HG03103 (cell line): ENCODE data around the gene AIPL1.

Source experiments
- ATAC-seq: cut with Tn5 transposase; IDR thresholded peaks from one replicate; pipeline ENCODE4 v1.9.1; 2021; ENCODE audit warnings: low read depth; ENCODE audit not compliant: unreplicated experiment

AIPL1 gene

GRCh38 chr17:6467567-6467966 is 32.6 kb upstream of the AIPL1 start:
- ATAC-seq = no peak

DNA sequence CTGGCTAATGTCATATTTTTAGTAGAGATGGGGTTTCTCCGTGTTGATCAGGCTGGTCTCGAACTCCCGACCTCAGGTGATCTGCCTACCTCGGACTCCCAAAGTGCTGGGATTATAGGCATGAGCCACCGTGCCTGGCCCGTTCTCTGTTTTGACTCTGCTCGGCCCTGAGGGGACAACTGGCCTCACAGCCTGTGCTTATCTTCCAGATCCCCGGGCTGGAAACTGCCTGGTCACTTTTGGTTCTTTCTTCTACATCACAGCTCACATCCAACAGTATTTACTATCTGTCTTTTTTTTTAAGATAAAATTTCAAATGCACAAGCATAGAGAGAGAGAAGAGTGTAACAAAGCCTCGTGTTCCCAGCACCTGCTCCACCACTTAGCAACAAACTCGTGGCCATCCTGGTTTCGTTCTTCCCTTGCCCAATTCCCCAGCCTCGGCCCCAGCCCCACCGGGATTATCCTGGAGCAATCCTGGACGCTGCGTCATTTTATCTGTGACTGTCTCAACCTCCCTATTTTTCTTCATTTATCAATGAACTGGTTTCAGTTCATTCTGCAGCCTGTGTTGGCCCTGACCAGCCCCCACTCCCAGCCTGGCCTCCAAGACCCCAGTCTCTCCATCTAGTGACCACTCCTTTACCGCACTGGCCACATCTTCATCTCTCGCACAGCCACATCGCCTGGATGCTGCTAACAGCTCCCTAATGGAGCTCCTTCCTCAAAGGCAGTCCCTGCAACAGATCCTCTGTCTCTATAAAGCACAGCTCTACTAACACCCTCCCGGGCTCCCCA is 30.5 kb upstream of the AIPL1 start:
- no peak for ATAC-seq

DNA sequence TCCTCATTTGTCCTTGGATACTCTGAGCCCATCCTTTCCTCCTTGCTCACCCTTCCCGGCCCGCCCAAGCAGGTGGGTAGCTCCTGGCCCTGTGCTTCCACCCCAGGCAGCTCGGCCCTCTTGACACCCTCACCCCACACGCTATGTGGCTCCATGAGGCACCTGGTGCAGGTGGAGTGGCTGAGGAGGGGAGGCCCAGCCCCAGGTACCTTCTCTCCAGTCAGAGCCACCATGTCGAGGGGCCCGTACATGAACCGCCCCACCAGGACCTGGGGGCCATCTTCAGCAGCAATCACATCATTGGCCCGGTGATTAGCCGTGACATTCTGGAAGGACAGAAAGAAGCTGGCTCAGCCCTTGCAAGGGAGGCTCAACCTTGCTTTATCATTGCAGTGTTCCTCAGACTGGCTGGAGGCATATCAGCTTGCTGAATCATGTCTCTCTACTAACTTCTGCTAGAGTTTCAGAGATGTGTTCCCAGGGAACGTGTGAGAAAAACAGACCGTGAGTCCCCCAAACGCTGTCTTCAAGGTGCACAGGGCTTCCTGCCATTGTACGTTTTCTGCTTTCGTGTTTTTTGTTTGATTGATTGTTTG is 29.6 kb upstream of the AIPL1 start:
- ATAC-seq = no peak

- ATAC-seq = no peak
Measured at GRCh38 chr17:6463616-6464445, 28.9 kb upstream of the AIPL1 start.

- no peak for ATAC-seq
Measured at GRCh38 chr17:6462692-6463091, 27.8 kb upstream of the AIPL1 start.

DNA sequence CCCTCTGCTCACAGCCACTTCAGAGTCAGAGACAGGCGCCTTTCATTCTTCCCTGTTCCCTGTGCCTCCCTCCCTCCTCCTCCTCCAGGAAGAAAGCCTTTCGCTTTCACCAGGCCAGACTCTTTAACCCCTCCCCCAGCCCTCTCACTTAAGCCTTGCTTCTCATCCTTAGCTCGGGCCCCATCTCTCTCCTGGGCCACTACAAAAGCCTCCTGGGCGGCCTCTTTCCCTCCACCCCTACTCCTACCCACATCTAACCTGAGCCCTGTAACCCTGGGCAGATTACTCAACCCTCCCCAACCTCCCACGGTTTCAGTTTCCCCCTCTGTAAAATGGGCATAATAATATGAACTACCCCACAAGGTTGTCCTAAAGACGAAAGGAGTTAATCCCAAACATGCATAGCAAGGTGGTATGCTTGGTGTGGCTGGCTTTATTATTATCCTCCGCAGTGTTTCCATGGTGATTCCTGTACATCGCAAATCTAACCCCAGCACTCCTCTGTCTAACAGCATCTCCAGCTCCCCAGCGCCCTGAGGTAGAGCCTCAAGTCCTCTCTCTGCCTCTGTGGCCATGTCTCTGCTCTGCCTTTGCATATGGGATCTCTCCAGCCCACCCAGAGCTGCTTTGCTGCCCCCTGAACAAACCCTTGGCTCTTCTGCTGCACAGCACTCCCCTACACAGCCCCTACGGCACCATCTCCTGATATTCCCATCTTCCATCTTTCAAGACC is 27.0 kb upstream of the AIPL1 start:
- no peak for ATAC-seq

DNA sequence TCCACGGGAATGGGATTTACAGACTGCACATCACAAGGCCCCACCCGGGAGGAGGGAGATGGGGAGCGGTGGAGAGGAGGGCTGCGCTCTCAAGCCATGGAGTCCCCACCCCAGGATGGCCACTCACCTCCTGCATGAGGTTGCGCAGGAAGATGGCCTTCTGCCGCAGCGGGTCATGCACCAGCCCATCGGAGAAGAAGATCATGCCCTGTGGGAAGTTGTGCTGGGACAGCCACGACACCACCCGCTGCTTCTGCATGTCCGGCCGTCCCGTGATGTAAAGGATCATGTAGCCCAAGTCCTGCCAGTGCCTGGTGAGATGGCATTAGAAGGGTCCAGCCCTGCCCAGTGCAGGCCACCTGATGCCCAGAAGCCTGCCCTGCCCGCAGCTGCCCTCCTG is 26.3 kb upstream of the AIPL1 start:
- no peak for ATAC-seq

DNA sequence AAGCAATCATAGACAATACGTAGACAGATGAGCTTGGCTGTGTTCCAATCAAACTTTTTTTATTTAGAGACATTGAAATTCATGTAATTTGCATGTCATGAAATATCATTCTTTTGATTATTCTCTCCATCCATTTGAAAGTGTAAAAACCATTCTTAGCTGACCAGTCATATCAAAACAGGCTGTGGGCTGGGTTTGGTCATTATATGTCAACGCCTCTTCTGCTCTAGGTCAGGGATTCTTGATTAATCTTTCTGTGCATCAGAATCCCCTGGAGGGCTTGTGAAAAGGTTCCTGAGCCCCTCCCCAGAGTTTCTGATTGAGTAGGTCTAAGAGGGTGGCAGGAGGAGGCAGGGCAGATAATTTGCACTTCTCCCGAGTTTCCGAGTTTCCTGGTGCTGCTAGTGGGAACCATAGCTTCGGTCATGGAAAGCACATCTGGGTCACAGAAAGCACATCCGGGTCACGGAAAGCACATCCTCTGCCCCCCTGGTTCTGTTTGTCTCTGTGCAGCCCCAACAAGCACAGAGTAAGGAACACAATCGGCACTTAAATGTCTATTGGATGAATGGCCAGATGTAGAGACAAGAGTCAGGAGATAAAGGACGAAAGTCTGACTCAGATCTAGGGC is 25.7 kb upstream of the AIPL1 start:
- ATAC-seq = no peak

DNA sequence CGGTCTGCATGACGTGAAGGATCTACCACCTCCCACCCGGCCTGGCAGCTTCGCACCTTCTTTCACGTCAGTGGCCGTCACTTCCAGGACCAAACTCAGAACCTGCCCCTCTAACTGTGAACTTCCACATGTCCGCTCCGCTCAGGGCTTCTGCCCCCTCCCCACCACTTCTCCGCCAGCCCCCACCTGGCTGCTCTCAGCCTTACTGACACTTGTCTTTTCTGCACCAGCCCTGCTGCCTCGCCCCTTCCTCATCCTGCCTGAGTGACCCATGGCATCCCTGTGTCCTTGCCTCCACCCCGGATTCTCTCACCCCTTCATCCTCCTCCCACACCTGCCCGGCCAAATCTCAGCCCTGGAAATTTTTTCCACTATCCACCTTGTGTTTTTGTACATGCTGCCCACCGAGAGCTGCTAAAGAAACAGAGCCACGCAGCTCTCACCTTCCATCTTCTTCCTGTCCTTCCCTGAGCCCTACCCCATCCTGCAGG is 23.6 kb upstream of the AIPL1 start:
- ATAC-seq = no peak

DNA sequence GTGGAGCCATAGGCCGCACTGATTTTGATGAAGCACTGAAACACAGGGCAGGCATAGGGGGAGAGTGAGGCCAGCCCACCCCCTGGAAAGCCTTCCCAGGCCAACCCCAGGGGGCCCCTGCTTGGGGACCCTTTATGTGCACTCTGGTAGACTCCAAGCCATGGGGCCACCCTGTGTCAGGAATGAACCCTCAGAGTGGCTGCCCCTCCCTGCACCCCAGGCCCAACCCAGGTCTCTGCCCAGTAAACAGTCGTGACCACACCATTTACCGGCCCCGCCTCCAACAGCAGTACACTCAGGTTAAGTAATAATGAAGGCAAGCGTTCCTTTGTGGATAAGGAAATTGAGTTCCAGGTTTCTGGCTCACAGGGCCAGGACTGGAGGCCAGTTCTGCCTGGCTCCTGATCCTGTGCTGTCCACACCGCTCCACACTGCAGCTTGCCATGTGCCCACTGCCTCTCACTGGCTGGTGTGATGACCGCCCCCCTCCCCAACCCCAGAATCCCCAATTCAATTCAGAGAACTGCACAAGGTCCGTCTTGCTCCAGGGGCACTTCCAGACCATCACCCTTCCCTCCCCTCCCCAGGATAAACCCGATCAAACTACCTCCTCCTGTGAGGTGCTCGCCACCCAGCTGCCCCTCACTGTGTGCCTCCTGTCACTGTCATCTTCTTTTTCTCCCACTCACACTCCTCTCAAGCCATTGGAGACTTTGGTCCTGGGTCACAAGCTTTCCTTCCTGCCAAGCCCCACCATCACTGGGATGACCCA is 23.0 kb upstream of the AIPL1 start:
- no peak for ATAC-seq

DNA sequence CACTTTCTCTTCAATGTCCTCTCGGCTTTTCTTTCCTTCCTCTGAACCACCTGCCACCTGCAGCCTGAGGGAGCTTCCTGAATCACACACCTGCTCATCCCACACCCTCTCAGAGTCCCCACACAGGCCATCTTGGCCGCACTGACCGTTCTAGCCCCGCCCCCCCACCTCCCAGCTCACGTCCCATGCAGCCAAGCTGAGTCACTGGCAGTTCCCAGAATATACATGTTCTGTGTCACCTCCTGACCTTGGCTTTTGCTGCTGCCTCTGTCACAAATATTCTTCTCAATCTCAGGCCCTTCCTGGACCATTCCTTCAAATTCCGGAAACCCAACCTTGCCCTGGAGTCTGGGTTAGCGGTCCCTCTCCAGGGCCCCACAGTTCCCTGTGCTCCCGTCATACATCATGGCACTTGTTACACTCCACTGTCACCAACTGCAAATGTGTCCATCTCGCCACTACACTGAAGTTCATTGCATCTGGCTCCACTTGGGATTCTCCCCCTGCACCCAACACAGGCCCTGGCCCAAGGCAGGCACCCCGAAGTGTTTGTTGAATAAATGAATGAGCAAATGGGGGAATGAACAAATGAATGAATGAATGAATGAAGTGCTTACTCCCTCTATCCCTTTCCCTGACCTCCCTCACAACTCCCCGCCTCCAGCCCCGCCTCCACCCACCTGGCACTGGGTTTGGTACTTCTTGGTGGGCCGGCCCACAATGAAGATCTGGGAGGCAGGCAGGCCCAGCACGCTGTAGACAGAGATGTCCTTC is 22.2 kb upstream of the AIPL1 start:
- ATAC-seq = no peak

- no peak for ATAC-seq
Measured at GRCh38 chr17:6456321-6456720, 21.4 kb upstream of the AIPL1 start.

- no peak for ATAC-seq
Measured at GRCh38 chr17:6455321-6455705, 20.4 kb upstream of the AIPL1 start.

DNA sequence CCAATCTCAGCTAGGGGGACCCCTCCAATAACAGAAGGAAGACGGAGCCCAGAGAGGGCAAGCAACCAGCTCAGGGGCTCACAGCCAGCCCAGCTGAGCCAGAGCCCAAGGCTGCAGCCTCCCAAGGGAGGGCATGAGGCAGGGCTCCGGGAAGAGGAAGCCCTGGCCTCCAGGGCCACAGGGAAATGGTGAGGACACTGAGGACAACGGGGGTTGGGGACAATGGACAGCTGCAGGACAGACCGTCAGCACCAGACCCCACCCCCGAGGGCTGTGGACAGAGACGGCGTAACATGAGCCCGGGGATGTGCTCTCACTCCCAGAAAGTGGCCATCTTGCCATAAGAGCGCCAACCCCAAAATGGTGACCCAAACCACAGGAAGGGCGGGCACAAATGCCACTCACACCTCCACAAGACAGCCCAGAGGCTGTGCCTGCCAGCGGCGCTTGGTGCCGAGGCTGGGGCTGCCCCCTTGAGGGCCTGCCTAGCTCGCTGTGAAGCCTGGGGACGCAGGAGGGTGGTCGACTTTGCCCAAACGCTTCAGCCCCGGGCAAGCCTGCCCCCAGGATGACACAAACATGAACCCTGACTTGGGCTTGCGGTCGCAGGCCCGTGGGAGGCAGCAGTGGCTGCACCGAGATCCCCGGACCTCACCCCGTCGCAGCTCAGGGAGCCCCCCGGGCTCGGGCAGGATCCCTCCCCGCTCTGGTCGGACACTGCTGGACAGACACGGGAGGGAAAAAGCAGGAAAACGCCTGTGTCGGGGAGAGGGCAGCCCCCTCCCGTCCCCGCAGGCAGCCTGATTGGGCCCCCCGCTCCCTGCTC is 19.8 kb upstream of the AIPL1 start:
- no peak for ATAC-seq

DNA sequence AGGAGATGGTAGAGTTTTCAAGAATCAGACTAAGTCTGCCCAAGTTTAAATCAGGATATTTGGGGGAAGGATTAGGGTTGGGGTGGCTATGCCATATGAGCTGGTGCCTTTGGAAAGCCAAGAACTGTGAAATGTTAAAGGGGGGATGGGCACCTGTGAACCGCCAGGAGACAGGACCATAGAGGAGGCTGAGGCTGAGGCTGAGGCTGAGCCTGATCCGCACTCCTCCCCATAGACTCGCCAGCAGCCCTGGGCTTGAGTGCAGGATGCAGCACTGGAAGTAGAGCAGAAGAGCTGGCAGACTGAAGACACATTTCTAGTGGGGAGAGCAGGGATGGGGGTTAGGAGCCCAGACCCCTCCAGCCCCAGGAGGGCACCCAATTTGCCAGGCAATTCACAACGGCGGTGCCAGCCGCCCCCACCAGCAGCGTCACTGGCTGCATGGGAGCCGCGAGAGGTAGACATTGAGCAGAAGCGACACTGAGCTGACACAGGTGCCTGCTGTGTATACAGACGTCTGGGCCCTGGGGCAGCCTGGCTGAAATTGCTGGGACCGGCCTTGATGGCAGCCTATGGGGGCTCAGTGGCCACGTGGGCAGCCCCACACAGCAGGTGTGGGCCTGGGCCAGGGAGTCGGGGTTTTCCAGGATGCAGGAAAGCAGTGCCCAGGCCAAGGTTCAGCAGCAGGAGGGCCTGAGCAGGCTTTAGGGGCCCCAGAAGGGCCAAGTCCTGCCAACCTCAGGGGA is 18.5 kb upstream of the AIPL1 start:
- ATAC-seq = no peak

DNA sequence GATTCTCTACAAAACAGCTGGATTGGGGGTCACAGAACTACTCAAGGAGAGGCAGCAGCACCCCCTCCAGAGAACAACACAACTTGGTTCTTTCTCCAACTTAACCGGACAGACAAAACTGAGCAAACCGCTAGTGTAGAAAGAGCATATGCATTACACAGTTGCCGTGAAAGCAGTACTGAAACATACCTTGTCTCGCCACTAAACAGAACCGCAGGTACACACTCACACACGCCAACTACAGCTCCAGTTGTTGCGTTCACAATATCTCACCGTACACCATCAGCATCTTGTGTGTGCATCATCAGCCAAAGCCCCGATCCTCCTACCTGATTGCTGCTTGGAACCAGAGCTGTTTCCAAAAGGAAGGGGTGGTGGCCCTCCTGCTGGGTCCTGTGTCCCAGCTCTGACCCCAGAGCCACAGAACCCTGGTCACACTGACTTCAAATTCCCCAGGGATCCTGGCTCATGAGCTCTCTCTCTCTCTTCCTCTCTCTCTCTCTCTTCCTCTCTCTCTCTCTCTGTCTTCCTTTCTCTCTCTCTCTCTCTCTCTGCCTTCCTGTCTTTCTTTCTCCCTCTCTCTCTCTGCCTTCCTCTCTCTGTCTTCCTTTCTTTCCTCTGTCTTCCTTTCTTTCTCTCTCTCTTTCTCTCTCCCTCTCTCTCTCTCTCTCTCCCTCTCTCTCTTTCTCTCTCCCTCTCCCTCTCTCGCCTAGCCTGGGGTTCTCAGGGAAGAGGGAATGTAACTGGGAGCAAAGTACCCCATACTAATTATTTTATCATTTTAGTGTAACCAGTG is 17.7 kb upstream of the AIPL1 start:
- ATAC-seq = no peak
